Immature natural killer cell (primary cell): Measurements from ENCODE around the gene IKZF1. TPM values are rescaled to one million over a fixed set of nuclear protein-coding genes. Genes with fewer than 3 reads are reported as not detected.
"Not testable (repeated sequence)": the region's sequence is repeated elsewhere in the genome, so short reads cannot be mapped to it uniquely, and the experiment has no call there.

Experiments
- DNase-seq, 3 donors: peaks; one replicate each; pipeline ENCODE4 v3.0.0; 2022; ENCODE audit warnings: mixed read lengths in 1 of 3
- H3K27ac Mint-ChIP-seq, 6 donors: one replicate each; pipeline ENCODE4 v1.8.0; 2020; ENCODE audit warnings: mixed read lengths in 6 of 6, mild to moderate bottlenecking in 5 of 6, inconsistent platforms in 4 of 6, moderate library complexity in 3 of 6
- H3K27me3 Mint-ChIP-seq, 3 donors: one replicate each; pipeline ENCODE4 v1.8.0; 2020 to 2021; ENCODE audit warnings: low read depth in 3 of 3, mild to moderate bottlenecking in 3 of 3, mixed read lengths in 3 of 3, moderate library complexity in 3 of 3, inconsistent platforms in 1 of 3
- H3K36me3 Mint-ChIP-seq, 3 donors: one replicate each; pipeline ENCODE4 v1.8.0; 2020; ENCODE audit warnings: mixed read lengths in 3 of 3, inconsistent platforms in 2 of 3, mild to moderate bottlenecking in 2 of 3
- H3K4me1 Mint-ChIP-seq, 2 donors: one replicate each; pipeline ENCODE4 v1.8.0; 2020; ENCODE audit warnings: inconsistent platforms in 2 of 2, mild to moderate bottlenecking in 2 of 2, mixed read lengths in 2 of 2, moderate library complexity in 1 of 2
- H3K4me3 Mint-ChIP-seq, 5 donors: one replicate each; pipeline ENCODE4 v1.8.0; 2020; ENCODE audit warnings: mild to moderate bottlenecking in 5 of 5, mixed read lengths in 5 of 5, inconsistent platforms in 3 of 5, moderate library complexity in 3 of 5
- H3K9me3 Mint-ChIP-seq, 6 donors: one replicate each; pipeline ENCODE4 v1.8.0; 2020; ENCODE audit warnings: mild to moderate bottlenecking in 6 of 6, mixed read lengths in 6 of 6, inconsistent platforms in 4 of 6, moderate library complexity in 3 of 6
- polyA plus RNA-seq, 3 donors: library from polyadenylated mRNA; unstranded; fragments of 300-500 nt; fragmentation: Illumina TruSeq; gene quantifications; one replicate each; pipeline ENCODE4 v1.2.3, GENCODE V29; 2021

IKZF1 gene
- polyA plus RNA-seq, 3 donors from 2014 or later: 79.5 to 307 (median 91.3) TPM

GRCh38 chr7:50335795-50336754, 31.6 kb downstream of the IKZF1 start:
- Mint-ChIP-seq H3K27ac (no peak overlapping the region), H3K4me1 (no peaks in the 10 kb centered on the region), H3K27me3 (peaks cover 10 to 16% (median 15%) of the 10 kb centered on the region in 3 donors), H3K9me3 (no peaks in the 10 kb centered on the region), H3K4me3 (no peak overlapping the region), H3K36me3 (peaks cover 0 to 8% (median 7%) of the 10 kb centered on the region in 3 donors)
- peak; percentile 81 to 87 (median 87) for DNase-seq

GRCh38 chr7:50336894-50337703, 32.6 kb downstream of the IKZF1 start:
- Mint-ChIP-seq H3K9me3 (no peaks in the 10 kb centered on the region), H3K27ac (no peak overlapping the region), H3K36me3 (peaks cover 0 to 4% (median 3%) of the 10 kb centered on the region in 3 donors), H3K27me3 (peaks cover 8 to 17% (median 10%) of the 10 kb centered on the region in 3 donors), H3K4me1 (no peaks in the 10 kb centered on the region), H3K4me3 (no peak overlapping the region)
- no peak for DNase-seq

GRCh38 chr7:50339472-50339871, 35.0 kb downstream of the IKZF1 start:
- not testable (repeated sequence) for H3K4me3 Mint-ChIP-seq, H3K9me3 Mint-ChIP-seq, H3K36me3 Mint-ChIP-seq, H3K27ac Mint-ChIP-seq, DNase-seq
- peaks cover 8 to 25% (median 14%) of the 10 kb centered on the region in 3 donors for H3K27me3 Mint-ChIP-seq
- peaks cover 0 to 14% of the 10 kb centered on the region in 2 donors for H3K4me1 Mint-ChIP-seq

- peaks cover 0 to 17% of the 10 kb centered on the region in 2 donors for H3K4me1 Mint-ChIP-seq
- H3K4me3 Mint-ChIP-seq: no peak overlapping the region
- H3K27me3 Mint-ChIP-seq: peaks cover 8 to 25% (median 14%) of the 10 kb centered on the region in 3 donors
- H3K9me3 Mint-ChIP-seq: no peaks in the 10 kb centered on the region
- peaks cover 8 to 10% (median 8%) of the 10 kb centered on the region in 3 donors for H3K36me3 Mint-ChIP-seq
- DNase-seq: peak; percentile 72 to 74 (median 73)
- no peak overlapping the region for H3K27ac Mint-ChIP-seq
Observed at GRCh38 chr7:50339990-50340500, 35.5 kb downstream of the IKZF1 start.

- peak overlapping the region in 3 of 5 donors; percentile 67 to 82 (median 74) for H3K4me3 Mint-ChIP-seq
- peaks cover 0 to 34% of the 10 kb centered on the region in 2 donors for H3K4me1 Mint-ChIP-seq
Observed at GRCh38 chr7:50341724-50342123, 37.2 kb downstream of the IKZF1 start.

GRCh38 chr7:50342616-50343114, 38.1 kb downstream of the IKZF1 start:
- Mint-ChIP-seq H3K4me3 (peak overlapping the region in 3 of 5 donors; percentile 67 to 82 (median 74)), H3K36me3 (peaks cover 8 to 20% (median 18%) of the 10 kb centered on the region in 3 donors), H3K4me1 (peaks cover 0 to 43% of the 10 kb centered on the region in 2 donors), H3K27ac (peak overlapping the region in 1 of 6 donors; percentile 98), H3K9me3 (no peaks in the 10 kb centered on the region), H3K27me3 (peaks cover 5 to 13% (median 7%) of the 10 kb centered on the region in 3 donors)
- DNase-seq: peak; percentile 80 to 83 (median 82)

More at GRCh38 chr7:50341724-50342123, 37.2 kb downstream of the IKZF1 start:
- no peaks in the 10 kb centered on the region for H3K9me3 Mint-ChIP-seq
- H3K36me3 Mint-ChIP-seq: peaks cover 8 to 18% (median 14%) of the 10 kb centered on the region in 3 donors
- H3K27ac Mint-ChIP-seq: peak overlapping the region in 1 of 6 donors; percentile 98
- peaks cover 8 to 18% (median 10%) of the 10 kb centered on the region in 3 donors for H3K27me3 Mint-ChIP-seq
- no peak for DNase-seq

- Mint-ChIP-seq H3K4me3 (peak overlapping the region; percentile 12 to 86 (median 43)), H3K36me3 (peaks cover 11 to 39% (median 26%) of the 10 kb centered on the region in 3 donors), H3K27ac (peak overlapping the region in 5 of 6 donors; percentile 87 to 98 (median 96)), H3K9me3 (no peaks in the 10 kb centered on the region), H3K4me1 (peaks cover 0 to 85% of the 10 kb centered on the region in 2 donors), H3K27me3 (peaks cover 3 to 8% (median 7%) of the 10 kb centered on the region in 3 donors)
- DNase-seq: no peak
Observed at GRCh38 chr7:50346545-50347497, 42.3 kb downstream of the IKZF1 start.

- H3K27ac Mint-ChIP-seq: peak overlapping the region in 5 of 6 donors; percentile 95 to 98 (median 96)
- H3K36me3 Mint-ChIP-seq: peaks cover 15 to 39% (median 26%) of the 10 kb centered on the region in 3 donors
- no peak for DNase-seq
- peaks cover 2 to 6% (median 3%) of the 10 kb centered on the region in 3 donors for H3K27me3 Mint-ChIP-seq
- H3K4me3 Mint-ChIP-seq: peak overlapping the region in 3 of 5 donors; percentile 2 to 86 (median 15)
- H3K9me3 Mint-ChIP-seq: no peaks in the 10 kb centered on the region
- H3K4me1 Mint-ChIP-seq: peaks cover 0 to 92% of the 10 kb centered on the region in 2 donors
Observed at GRCh38 chr7:50347693-50348092, 43.2 kb downstream of the IKZF1 start.

- no peak for DNase-seq
- Mint-ChIP-seq H3K9me3 (no peaks in the 10 kb centered on the region), H3K4me1 (peaks cover 0 to 95% of the 10 kb centered on the region in 2 donors), H3K36me3 (peaks cover 15 to 47% (median 26%) of the 10 kb centered on the region in 3 donors), H3K4me3 (peak overlapping the region in 4 of 5 donors; percentile 14 to 68 (median 39)), H3K27ac (peak overlapping the region in 5 of 6 donors; percentile 95 to 98 (median 96)), H3K27me3 (peaks cover 0 to 6% (median 3%) of the 10 kb centered on the region in 3 donors)
Observed at GRCh38 chr7:50348469-50349162, 44.1 kb downstream of the IKZF1 start.

- Mint-ChIP-seq H3K4me3 (peak overlapping the region; percentile 1 to 68 (median 30)), H3K27me3 (peaks cover 0 to 7% (median 3%) of the 10 kb centered on the region in 3 donors), H3K27ac (peak overlapping the region in 5 of 6 donors; percentile 95 to 98 (median 96)), H3K36me3 (peaks cover 11 to 49% (median 22%) of the 10 kb centered on the region in 3 donors), H3K9me3 (no peaks in the 10 kb centered on the region), H3K4me1 (peaks cover 0 to 95% of the 10 kb centered on the region in 2 donors)
- DNase-seq: no peak
Observed at GRCh38 chr7:50349399-50349798, 44.9 kb downstream of the IKZF1 start.
